ENCODE results near the gene OR10C1.

The OR10C1 gene

DNA sequence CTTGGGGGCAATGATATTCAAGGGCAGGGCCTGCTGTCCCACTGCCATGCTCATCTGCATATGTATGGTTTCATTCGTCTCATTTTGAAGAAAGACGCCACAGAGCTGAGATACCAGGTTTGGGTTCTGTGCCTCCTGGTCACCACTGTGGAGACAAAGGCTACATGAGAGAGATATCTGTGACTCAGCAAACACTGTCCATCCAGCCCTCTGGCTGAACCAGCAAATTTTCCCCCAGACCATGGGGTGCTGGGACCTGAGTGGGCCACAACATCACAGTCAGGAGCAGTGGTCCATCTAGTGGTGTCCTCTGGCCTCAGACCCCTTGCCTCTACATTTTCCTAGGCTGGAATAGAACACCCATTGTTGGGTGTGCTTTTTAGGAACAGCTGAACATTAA lies 48.6 kb downstream of the OR10C1 start, which contains the start of gene MAS1L:
Gene MAS1L (minus strand): TSS at position 297 of the 400 bp plus-strand sequence. CDS start 54 bp downstream, at position 243.
- DNase-seq (ENCODE audit: low read depth): no peak
- TF ChIP-seq, protein P1, sequence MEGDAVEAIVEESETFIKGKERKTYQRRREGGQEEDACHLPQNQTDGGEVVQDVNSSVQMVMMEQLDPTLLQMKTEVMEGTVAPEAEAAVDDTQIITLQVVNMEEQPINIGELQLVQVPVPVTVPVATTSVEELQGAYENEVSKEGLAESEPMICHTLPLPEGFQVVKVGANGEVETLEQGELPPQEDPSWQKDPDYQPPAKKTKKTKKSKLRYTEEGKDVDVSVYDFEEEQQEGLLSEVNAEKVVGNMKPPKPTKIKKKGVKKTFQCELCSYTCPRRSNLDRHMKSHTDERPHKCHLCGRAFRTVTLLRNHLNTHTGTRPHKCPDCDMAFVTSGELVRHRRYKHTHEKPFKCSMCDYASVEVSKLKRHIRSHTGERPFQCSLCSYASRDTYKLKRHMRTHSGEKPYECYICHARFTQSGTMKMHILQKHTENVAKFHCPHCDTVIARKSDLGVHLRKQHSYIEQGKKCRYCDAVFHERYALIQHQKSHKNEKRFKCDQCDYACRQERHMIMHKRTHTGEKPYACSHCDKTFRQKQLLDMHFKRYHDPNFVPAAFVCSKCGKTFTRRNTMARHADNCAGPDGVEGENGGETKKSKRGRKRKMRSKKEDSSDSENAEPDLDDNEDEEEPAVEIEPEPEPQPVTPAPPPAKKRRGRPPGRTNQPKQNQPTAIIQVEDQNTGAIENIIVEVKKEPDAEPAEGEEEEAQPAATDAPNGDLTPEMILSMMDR (conservative IDR thresholded peaks at IDR 0.05; ENCODE audit: low read length): no peak

DNA sequence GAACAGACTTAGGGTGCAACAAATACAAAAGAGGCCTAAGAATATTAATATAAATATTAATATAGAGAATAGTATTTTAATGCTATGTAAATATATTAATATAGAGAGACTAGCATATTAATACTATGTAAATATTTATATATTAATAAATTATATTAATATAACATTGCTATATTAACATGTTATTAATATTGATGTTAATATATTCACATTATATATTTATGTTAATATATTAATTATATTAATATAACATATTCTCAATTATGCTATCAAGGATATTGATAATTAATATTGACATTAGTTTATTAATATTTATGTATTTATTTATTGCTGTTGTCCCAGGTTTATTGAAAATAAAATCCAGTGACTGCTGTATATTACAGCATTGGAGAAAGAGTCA lies 49.8 kb downstream of the OR10C1 start:
- TF ChIP-seq, protein P1 (conservative IDR thresholded peaks at IDR 0.05; ENCODE audit: low read length): no peak
- no peak overlapping the region for H3K4me3 ChIP-seq (ENCODE audit: low read length)
- DNase-seq (ENCODE audit: low read depth): no peak

More for the DNA sequence above, 48.6 kb downstream of the OR10C1 start, which contains the start of gene MAS1L:
- no peak within 1 kb of the TSS for H3K4me3 ChIP-seq (ENCODE audit: low read length)

DNA sequence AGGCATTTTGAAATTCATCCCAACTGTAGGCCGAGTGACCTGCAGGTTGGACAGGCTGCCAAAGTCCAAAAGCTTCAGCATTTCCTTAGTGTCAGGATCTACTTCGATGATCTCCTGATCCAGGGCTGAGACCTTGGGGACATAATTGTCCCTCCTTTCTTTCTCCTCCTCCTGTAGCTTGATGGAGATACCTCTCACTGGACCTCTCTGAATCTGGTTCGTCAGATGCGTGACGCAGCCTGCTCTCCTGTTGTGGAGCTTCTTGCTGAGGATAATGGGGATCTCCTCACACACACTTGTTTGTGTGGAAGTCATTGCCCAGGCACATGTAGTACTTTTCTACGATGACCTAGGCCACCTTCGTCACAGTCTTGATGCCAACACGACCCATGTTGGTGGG lies 50.2 kb downstream of the OR10C1 start:
- DNase-seq (ENCODE audit: low read depth): no peak
- TF ChIP-seq, protein P1 (conservative IDR thresholded peaks at IDR 0.05; ENCODE audit: low read length): no peak
- H3K4me3 ChIP-seq (ENCODE audit: low read length): no peak overlapping the region

DNA sequence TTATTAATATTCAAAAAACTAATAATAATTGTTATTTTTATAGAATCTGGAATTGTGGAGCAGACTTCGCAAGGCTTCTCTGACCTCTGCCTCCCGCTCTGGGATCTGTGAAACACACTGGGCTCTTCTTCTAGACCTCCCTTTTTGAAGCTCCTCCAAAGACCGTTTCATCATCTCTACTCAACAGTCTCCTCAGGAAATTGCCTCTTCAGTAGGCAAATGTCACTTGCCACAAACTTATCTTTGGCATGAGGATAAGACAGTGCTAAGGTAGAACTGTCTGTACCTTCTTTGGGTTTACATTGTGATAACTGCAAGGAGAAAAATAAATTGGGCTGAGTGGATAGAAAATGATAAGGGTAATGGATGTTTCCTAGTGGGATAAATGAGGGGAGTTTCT lies 50.9 kb downstream of the OR10C1 start:
- DNase-seq (ENCODE audit: low read depth): no peak
- H3K4me3 ChIP-seq (ENCODE audit: low read length): no peak overlapping the region
- TF ChIP-seq, protein P1 (conservative IDR thresholded peaks at IDR 0.05; ENCODE audit: low read length): no peak

DNA sequence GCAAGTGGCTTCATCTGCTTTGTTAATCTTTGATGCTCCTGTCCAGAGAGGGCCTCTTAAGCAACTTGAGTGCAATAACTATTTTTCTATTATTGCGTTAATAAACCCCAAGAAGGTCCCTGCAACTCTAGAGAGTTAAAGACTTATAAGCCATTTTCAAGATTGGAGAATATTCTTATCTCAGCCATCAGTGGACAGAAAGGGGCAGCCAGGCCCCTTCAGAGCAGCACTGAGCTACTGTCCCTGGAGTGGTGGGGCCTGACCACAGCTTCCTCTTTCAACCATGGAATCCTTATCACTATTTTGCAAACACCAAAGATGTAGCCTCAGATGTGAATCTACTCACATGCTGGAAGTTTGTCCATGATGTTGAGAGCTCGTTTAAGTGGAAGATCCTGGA lies 51.4 kb downstream of the OR10C1 start:
- TF ChIP-seq, protein P1 (conservative IDR thresholded peaks at IDR 0.05; ENCODE audit: low read length): no peak
- H3K4me3 ChIP-seq (ENCODE audit: low read length): no peak overlapping the region
- DNase-seq (ENCODE audit: low read depth): no peak

Data from AG10803 (cell line).